Loucy (cell line): Measurements from ENCODE around the gene FRMD1.

ENCODE experiments used
- H2AFZ ChIP-seq: fragments of 200-600 bp; sonication (generic); 2 replicates; pipeline ENCODE4 v1.6.0; 2016; ENCODE audit warnings: antibody characterized with exemption, mild to moderate bottlenecking, low read length, moderate library complexity
- H3F3A ChIP-seq: fragments of 200-600 bp; 2 replicates; pipeline ENCODE4 v1.6.0; 2016; ENCODE audit warnings: antibody characterized with exemption, low read depth, mild to moderate bottlenecking
- H3K27me3 ChIP-seq: fragments of 200-600 bp; sonication (generic); 2 replicates; pipeline ENCODE4 v1.6.1; 2014; ENCODE audit warnings: low read length, mild to moderate bottlenecking; ENCODE audit not compliant: insufficient read depth, poor library complexity, severe bottlenecking
- H3K36me3 ChIP-seq: fragments of 200-600 bp; sonication (generic); 2 replicates; pipeline ENCODE4 v1.6.1; 2016; ENCODE audit warnings: low read length; ENCODE audit not compliant: insufficient read depth
- H3K4me1 ChIP-seq: fragments of 200-600 bp; sonication (generic); 2 replicates; pipeline ENCODE4 v1.5.1; 2014; ENCODE audit warnings: low read length, mild to moderate bottlenecking; ENCODE audit not compliant: insufficient read depth, poor library complexity, severe bottlenecking
- H3K4me2 ChIP-seq: fragments of 200-600 bp; sonication (generic); 2 replicates; pipeline ENCODE4 v1.6.0; 2014; ENCODE audit warnings: antibody characterized with exemption, low read length, low read depth, mild to moderate bottlenecking; ENCODE audit not compliant: poor library complexity, severe bottlenecking
- H3K4me3 ChIP-seq: fragments of 200-600 bp; sonication (generic); 2 replicates; pipeline ENCODE4 v1.5.1; 2014; ENCODE audit warnings: low read length, mild to moderate bottlenecking, mixed read lengths; ENCODE audit not compliant: poor library complexity, severe bottlenecking
- H3K79me2 ChIP-seq: fragments of 200-600 bp; sonication (generic); 2 replicates; pipeline ENCODE4 v1.6.1; 2014; ENCODE audit warnings: low read length; ENCODE audit not compliant: insufficient read depth
- H3K9ac ChIP-seq: fragments of 200-600 bp; sonication (generic); 2 replicates; pipeline ENCODE4 v1.6.0; 2014; ENCODE audit warnings: mild to moderate bottlenecking, low read depth, low read length, moderate library complexity; ENCODE audit not compliant: poor library complexity, severe bottlenecking
- H3K9me2 ChIP-seq: fragments of 200-600 bp; sonication (generic); replicated peaks from 2 replicates; pipeline ENCODE4 v1.6.1; 2016; ENCODE audit warnings: low read depth, low read length, mixed read lengths
- H3K9me3 ChIP-seq: fragments of 200-600 bp; sonication (generic); 2 replicates; pipeline ENCODE4 v1.6.1; 2014; ENCODE audit warnings: mild to moderate bottlenecking, antibody characterized with exemption, low read length, low read depth; ENCODE audit not compliant: insufficient read depth
- H4K20me1 ChIP-seq: fragments of 200-600 bp; sonication (generic); 2 replicates; pipeline ENCODE4 v1.6.0; 2014; ENCODE audit warnings: antibody characterized with exemption, low read length, mild to moderate bottlenecking; ENCODE audit not compliant: insufficient read depth, poor library complexity, severe bottlenecking
- EZH2phosphoT487 ChIP-seq: fragments of 200-600 bp; IDR thresholded peaks from 2 replicates; pipeline ENCODE4 v1.6.1; 2018; ENCODE audit warnings: antibody characterized with exemption, mild to moderate bottlenecking, moderate library complexity, borderline replicate concordance
- TF ChIP-seq, protein P1 (sequence below): fragments of 200-600 bp; sonication (generic); conservative IDR thresholded peaks from 2 replicates; pipeline ENCODE4 v1.5.1; 2014; ENCODE audit warnings: mild to moderate bottlenecking, antibody characterized with exemption, low read length

The FRMD1 gene

DNA sequence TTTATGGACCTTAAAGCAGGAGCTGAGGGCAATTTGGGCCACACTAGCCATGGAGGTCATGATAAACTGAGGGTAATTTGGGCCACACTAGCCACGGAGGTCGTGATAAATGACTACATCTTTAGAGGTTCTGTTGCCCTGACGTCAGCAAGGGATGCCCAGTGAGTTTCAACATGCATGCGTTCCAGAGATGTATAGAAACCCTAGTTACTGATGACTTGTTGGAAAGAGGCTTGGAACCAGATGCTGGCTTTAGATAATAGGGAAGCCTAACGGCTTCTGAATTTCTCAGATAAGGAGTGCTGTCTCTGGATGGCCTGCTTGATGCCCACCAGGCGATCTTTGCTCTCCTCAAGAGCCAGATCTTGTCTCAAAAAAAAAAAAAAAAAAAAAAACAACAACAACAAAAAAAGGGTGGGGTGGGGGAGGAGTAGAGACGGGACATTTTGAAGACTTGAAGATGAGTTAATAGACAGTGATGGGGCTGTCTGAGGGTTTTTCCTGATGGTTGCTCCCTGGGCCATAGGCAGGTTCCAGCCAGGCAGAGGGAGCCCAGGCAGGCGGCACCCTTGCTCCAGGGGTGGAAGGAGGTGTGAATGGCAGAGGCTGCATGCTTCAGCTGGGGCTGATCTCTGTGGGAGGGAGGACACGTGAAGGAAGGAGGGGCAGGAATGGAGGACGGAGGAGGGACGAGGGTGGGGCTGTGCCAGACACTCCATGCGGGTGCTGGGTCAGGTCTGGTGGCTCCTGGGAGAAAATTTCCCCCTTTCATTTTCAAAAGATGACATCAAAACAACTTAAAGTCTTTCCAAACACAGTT lies 27.0 kb upstream of the FRMD1 start:
- H3K9ac ChIP-seq, result no peak overlapping the region
- no peaks in the 10 kb centered on the region for H3K79me2 ChIP-seq
- H3K9me3 ChIP-seq, result peaks cover 21% of the 10 kb centered on the region; the same call in 1 of the 2 replicates
- H3K36me3 ChIP-seq, result no peaks in the 10 kb centered on the region
- H3K4me2 ChIP-seq, result no peak overlapping the region
- H3K4me1 ChIP-seq, result no peaks in the 10 kb centered on the region
- no peaks in the 10 kb centered on the region for H3K9me2 ChIP-seq
- no peaks in the 10 kb centered on the region for H4K20me1 ChIP-seq
- TF ChIP-seq, protein P1, sequence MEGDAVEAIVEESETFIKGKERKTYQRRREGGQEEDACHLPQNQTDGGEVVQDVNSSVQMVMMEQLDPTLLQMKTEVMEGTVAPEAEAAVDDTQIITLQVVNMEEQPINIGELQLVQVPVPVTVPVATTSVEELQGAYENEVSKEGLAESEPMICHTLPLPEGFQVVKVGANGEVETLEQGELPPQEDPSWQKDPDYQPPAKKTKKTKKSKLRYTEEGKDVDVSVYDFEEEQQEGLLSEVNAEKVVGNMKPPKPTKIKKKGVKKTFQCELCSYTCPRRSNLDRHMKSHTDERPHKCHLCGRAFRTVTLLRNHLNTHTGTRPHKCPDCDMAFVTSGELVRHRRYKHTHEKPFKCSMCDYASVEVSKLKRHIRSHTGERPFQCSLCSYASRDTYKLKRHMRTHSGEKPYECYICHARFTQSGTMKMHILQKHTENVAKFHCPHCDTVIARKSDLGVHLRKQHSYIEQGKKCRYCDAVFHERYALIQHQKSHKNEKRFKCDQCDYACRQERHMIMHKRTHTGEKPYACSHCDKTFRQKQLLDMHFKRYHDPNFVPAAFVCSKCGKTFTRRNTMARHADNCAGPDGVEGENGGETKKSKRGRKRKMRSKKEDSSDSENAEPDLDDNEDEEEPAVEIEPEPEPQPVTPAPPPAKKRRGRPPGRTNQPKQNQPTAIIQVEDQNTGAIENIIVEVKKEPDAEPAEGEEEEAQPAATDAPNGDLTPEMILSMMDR, result no peak
- no peak for TF ChIP-seq EZH2phosphoT487
- no peaks in the 10 kb centered on the region for H3F3A ChIP-seq
- no peaks in the 10 kb centered on the region for H3K27me3 ChIP-seq
- H2AFZ ChIP-seq, result no peak overlapping the region
- no peak overlapping the region for H3K4me3 ChIP-seq

DNA sequence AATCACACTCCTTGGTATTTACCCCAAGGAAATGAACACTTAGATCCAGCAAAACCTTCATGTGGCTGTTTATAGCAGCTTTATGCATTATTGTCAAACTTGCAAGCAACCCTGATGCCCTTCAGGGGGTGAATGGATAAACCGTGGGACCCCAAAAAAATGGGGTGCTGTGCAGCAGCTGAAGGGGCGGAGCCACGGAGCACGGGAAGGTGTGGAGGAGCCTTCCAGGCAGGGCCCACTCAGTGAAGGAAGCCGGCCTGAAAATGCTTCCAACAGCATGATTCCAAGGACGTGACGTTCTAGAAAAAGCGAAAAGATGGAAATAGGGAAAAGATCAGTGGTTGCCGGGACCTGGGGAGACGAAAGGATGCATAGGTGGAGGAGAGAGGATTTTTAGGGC lies 25.6 kb upstream of the FRMD1 start:
- Histone ChIP-seq H3K9ac (no peak overlapping the region), H4K20me1 (no peaks in the 10 kb centered on the region), H3K4me1 (no peaks in the 10 kb centered on the region), H3K4me3 (no peak overlapping the region), H3K79me2 (no peaks in the 10 kb centered on the region), H3K9me3 (peaks cover 19% of the 10 kb centered on the region; the same call in 1 of the 2 replicates), H3K9me2 (no peaks in the 10 kb centered on the region), H3K27me3 (no peaks in the 10 kb centered on the region), H3F3A (no peaks in the 10 kb centered on the region), H2AFZ (no peak overlapping the region), H3K36me3 (no peaks in the 10 kb centered on the region), H3K4me2 (no peak overlapping the region)
- TF ChIP-seq, protein P1, result no peak
- no peak for TF ChIP-seq EZH2phosphoT487

DNA sequence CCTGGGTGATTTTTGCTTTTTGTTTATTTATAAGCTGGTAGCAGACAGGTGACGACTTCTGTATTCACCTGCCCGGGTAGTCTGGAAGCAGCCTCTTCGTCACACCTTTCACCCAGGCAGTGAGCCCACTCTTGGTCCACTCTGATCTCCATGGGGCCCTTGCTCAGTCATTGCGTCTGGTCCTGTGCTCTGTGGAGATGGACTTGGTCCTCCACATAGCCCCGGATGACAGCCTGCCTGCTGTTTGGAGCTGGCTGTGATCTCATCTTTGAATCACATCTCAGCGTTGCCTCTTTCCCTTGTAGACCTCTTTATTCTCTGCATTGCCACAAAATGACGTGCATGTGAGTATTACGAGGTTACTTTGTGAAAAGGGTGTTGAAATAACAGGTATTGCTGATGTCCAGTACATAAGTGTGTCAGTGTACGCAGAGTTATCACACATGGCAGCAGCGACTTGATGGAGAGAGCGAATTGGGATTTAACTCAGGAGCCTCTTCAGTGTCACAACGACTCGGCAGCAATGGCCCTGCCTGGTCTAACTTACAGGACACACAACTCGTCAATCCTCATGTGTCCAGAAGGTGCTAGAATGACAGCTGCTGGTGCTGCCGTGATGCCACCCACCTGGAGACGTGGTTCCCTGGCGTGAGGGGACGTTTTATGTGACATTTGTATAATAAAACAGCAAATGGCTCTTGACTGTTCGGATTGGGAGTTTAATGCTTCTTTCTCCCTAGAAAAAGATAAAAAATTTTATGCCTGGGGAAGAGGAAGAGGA lies 24.2 kb upstream of the FRMD1 start:
- Histone ChIP-seq H3K27me3 (no peaks in the 10 kb centered on the region), H3K36me3 (no peaks in the 10 kb centered on the region), H3K4me1 (no peaks in the 10 kb centered on the region), H3F3A (no peaks in the 10 kb centered on the region), H3K9me2 (no peaks in the 10 kb centered on the region), H4K20me1 (no peaks in the 10 kb centered on the region), H3K79me2 (no peaks in the 10 kb centered on the region), H3K9ac (no peak overlapping the region), H3K4me3 (no peak overlapping the region), H3K9me3 (peaks cover 14% of the 10 kb centered on the region; the same call in 1 of the 2 replicates), H3K4me2 (no peak overlapping the region), H2AFZ (no peak overlapping the region)
- TF ChIP-seq, protein P1, result no peak
- TF ChIP-seq EZH2phosphoT487, result no peak
